GM21515 (cell line): ENCODE measurements around the gene TANC1.

Experiments used
- ATAC-seq: cut with Tn5 transposase; IDR thresholded peaks from one replicate; pipeline ENCODE4 v1.9.1; 2021; ENCODE audit not compliant: unreplicated experiment

TANC1 gene

GRCh38 chr2:158960193-158960592 is 8.2 kb upstream of the TANC1 start:
- ATAC-seq, result no peak

GRCh38 chr2:158962074-158962473 is 6.4 kb upstream of the TANC1 start:
- no peak for ATAC-seq

- ATAC-seq, result no peak
Measured at GRCh38 chr2:158963071-158963470, 5.4 kb upstream of the TANC1 start.

GRCh38 chr2:158965107-158965506 is 3.3 kb upstream of the TANC1 start:
- ATAC-seq, result no peak

- ATAC-seq, result no peak
Measured at GRCh38 chr2:158965641-158966040, 2.8 kb upstream of the TANC1 start.

GRCh38 chr2:158966312-158966711 is 2.1 kb upstream of the TANC1 start:
- ATAC-seq, result no peak

- ATAC-seq, result no peak
Measured at GRCh38 chr2:158967114-158967730, 1.2 kb upstream of the TANC1 start.

GRCh38 chr2:158967731-158968395 is 577 bp upstream of the TANC1 start:
- peak; percentile 9 for ATAC-seq

GRCh38 chr2:158969162-158969714 is 798 bp downstream of the TANC1 start:
- ATAC-seq, result no peak

GRCh38 chr2:158969715-158970240 is 1.3 kb downstream of the TANC1 start:
- no peak for ATAC-seq

- ATAC-seq, result no peak
Measured at GRCh38 chr2:158970241-158970751, 1.9 kb downstream of the TANC1 start.

- no peak for ATAC-seq
Measured at GRCh38 chr2:158973116-158973956, 4.9 kb downstream of the TANC1 start.

GRCh38 chr2:158975271-158975921 is 7.0 kb downstream of the TANC1 start:
- no peak for ATAC-seq

GRCh38 chr2:158979772-158980171 is 11.3 kb downstream of the TANC1 start:
- no peak for ATAC-seq

GRCh38 chr2:158984604-158985135 is 16.2 kb downstream of the TANC1 start:
- no peak for ATAC-seq

GRCh38 chr2:158988501-158988900 is 20.1 kb downstream of the TANC1 start:
- ATAC-seq, result no peak

GRCh38 chr2:158989165-158989564 is 20.7 kb downstream of the TANC1 start:
- no peak for ATAC-seq

- no peak for ATAC-seq
Measured at GRCh38 chr2:158990397-158991214, 22.2 kb downstream of the TANC1 start.

- no peak for ATAC-seq
Measured at GRCh38 chr2:158993030-158993429, 24.6 kb downstream of the TANC1 start.
